ENCODE results near the gene PRODH. TPM values are rescaled to one million over a fixed set of nuclear protein-coding genes. Genes with fewer than 3 reads are reported as not detected.

PRODH gene
- total and polyA plus RNA-seq, 2 experiments from 2014 or later: 10.0 to 67.4 TPM

DNA sequence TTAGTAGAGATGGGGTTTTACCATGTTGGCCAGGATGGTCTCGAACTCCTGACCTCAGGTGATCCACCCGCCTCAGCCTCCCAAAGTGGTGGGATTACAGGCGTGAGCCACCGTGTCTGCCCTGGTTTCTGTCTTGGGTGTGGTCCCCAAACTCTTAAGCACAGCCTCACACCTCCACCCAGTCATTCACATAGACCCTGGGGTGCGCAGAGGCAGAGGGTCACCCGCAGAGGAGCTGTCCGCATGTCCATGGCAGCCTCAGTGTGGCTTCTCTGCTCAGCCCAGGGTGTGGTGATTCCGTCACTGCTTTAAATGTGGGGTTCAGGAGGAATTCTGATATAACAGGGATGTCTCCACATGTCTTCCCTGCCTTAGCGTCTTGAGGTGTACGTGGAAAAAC is 48.5 kb upstream of the PRODH start (continued):
- TF ChIP-seq, protein P1, sequence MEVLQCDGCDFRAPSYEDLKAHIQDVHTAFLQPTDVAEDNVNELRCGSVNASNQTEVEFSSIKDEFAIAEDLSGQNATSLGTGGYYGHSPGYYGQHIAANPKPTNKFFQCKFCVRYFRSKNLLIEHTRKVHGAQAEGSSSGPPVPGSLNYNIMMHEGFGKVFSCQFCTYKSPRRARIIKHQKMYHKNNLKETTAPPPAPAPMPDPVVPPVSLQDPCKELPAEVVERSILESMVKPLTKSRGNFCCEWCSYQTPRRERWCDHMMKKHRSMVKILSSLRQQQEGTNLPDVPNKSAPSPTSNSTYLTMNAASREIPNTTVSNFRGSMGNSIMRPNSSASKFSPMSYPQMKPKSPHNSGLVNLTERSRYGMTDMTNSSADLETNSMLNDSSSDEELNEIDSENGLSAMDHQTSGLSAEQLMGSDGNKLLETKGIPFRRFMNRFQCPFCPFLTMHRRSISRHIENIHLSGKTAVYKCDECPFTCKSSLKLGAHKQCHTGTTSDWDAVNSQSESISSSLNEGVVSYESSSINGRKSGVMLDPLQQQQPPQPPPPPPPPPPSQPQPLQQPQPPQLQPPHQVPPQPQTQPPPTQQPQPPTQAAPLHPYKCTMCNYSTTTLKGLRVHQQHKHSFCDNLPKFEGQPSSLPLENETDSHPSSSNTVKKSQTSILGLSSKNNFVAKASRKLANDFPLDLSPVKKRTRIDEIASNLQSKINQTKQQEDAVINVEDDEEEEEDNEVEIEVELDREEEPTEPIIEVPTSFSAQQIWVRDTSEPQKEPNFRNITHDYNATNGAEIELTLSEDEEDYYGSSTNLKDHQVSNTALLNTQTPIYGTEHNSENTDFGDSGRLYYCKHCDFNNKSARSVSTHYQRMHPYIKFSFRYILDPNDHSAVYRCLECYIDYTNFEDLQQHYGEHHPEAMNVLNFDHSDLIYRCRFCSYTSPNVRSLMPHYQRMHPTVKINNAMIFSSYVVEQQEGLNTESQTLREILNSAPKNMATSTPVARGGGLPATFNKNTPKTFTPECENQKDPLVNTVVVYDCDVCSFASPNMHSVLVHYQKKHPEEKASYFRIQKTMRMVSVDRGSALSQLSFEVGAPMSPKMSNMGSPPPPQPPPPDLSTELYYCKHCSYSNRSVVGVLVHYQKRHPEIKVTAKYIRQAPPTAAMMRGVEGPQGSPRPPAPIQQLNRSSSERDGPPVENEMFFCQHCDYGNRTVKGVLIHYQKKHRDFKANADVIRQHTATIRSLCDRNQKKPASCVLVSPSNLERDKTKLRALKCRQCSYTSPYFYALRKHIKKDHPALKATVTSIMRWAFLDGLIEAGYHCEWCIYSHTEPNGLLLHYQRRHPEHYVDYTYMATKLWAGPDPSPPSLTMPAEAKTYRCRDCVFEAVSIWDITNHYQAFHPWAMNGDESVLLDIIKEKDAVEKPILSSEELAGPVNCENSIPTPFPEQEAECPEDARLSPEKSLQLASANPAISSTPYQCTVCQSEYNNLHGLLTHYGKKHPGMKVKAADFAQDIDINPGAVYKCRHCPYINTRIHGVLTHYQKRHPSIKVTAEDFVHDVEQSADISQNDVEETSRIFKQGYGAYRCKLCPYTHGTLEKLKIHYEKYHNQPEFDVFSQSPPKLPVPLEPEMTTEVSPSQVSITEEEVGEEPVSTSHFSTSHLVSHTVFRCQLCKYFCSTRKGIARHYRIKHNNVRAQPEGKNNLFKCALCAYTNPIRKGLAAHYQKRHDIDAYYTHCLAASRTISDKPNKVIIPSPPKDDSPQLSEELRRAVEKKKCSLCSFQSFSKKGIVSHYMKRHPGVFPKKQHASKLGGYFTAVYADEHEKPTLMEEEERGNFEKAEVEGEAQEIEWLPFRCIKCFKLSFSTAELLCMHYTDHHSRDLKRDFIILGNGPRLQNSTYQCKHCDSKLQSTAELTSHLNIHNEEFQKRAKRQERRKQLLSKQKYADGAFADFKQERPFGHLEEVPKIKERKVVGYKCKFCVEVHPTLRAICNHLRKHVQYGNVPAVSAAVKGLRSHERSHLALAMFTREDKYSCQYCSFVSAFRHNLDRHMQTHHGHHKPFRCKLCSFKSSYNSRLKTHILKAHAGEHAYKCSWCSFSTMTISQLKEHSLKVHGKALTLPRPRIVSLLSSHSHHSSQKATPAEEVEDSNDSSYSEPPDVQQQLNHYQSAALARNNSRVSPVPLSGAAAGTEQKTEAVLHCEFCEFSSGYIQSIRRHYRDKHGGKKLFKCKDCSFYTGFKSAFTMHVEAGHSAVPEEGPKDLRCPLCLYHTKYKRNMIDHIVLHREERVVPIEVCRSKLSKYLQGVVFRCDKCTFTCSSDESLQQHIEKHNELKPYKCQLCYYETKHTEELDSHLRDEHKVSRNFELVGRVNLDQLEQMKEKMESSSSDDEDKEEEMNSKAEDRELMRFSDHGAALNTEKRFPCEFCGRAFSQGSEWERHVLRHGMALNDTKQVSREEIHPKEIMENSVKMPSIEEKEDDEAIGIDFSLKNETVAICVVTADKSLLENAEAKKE (CRISPR knock-in tag; IDR thresholded peaks at IDR 0.05): no peak
- TF ChIP-seq ZNF114 (CRISPR knock-in tag; IDR thresholded peaks at IDR 0.05): no peak

DNA sequence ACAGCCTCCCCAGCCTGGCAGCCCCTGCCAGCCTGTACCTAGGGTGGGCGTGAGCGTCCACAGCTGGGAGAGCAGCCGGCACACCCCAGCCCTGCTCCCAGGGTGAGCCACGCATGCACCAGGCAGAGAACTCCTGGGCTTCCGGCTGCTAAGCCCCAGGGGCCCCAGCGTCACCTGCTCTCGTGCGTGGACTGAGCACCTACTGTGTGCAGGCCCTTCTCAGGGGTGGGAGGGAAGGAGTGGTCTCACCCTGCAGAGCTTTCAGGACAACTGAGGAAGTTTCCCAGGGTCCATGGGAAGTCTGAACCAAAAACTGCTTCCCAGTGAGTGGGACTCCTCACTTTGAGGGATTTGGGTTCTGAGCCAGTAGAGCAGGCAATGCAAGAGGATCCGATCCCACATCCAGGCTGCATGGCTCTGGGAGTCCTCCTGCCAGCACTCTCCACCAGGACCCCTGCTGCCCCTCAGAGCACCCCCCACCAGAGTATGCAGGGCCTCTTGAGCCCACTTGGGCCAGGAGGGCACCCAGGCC is 47.1 kb upstream of the PRODH start:
- no peak for DNase-seq (ENCODE audit: low spot score)
- TF ChIP-seq EZH2phosphoT487 (IDR thresholded peaks at IDR 0.05; ENCODE audit: unreplicated experiment): no peak
- no peak for TF ChIP-seq JUNB (IDR thresholded peaks at IDR 0.05; ENCODE audit: unreplicated experiment)
- TF ChIP-seq, protein P2, sequence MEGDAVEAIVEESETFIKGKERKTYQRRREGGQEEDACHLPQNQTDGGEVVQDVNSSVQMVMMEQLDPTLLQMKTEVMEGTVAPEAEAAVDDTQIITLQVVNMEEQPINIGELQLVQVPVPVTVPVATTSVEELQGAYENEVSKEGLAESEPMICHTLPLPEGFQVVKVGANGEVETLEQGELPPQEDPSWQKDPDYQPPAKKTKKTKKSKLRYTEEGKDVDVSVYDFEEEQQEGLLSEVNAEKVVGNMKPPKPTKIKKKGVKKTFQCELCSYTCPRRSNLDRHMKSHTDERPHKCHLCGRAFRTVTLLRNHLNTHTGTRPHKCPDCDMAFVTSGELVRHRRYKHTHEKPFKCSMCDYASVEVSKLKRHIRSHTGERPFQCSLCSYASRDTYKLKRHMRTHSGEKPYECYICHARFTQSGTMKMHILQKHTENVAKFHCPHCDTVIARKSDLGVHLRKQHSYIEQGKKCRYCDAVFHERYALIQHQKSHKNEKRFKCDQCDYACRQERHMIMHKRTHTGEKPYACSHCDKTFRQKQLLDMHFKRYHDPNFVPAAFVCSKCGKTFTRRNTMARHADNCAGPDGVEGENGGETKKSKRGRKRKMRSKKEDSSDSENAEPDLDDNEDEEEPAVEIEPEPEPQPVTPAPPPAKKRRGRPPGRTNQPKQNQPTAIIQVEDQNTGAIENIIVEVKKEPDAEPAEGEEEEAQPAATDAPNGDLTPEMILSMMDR (conservative IDR thresholded peaks at IDR 0.05; ENCODE audit: low read depth in 2 of 2): no peak
- TF ChIP-seq, protein P1 (CRISPR knock-in tag; IDR thresholded peaks at IDR 0.05): no peak
- no peak for TF ChIP-seq NANOG (IDR thresholded peaks at IDR 0.05; ENCODE audit: borderline replicate concordance)
- TF ChIP-seq STAT1 (IDR thresholded peaks at IDR 0.05; ENCODE audit: unreplicated experiment): no peak
- TF ChIP-seq ZNF331 (CRISPR knock-in tag; IDR thresholded peaks at IDR 0.05; ENCODE audit: low read depth): no peak
- no peak for TF ChIP-seq ZNF114 (CRISPR knock-in tag; IDR thresholded peaks at IDR 0.05)

More for the DNA sequence above, 47.1 kb upstream of the PRODH start:
- no peaks in the 10 kb centered on the region for H3F3A ChIP-seq (replicated peaks; ENCODE audit: low read depth)
- no peaks in the 10 kb centered on the region for H3K4me1 Mint-ChIP-seq
- H3K4me1 ChIP-seq (ENCODE audit: insufficient read depth): no peaks in the 10 kb centered on the region
- no peak overlapping the region for H3K4me3 Mint-ChIP-seq
- H2AFZ ChIP-seq: no peak overlapping the region
- H3K36me3 ChIP-seq (ENCODE audit: insufficient read depth): no peaks in the 10 kb centered on the region
- H3K27ac Mint-ChIP-seq: no peak overlapping the region
- H3K27me3 Mint-ChIP-seq (ENCODE audit: insufficient read depth, low read depth, poor library complexity): peaks cover 10% of the 10 kb centered on the region
- H3K27me3 ChIP-seq (ENCODE audit: insufficient read depth): no peaks in the 10 kb centered on the region
- H3K27ac ChIP-seq (ENCODE audit: low read depth): no peak overlapping the region
- H3K9me2 ChIP-seq (ENCODE audit: insufficient read depth): peaks cover 4% of the 10 kb centered on the region; the same call in 1 of the 2 replicates
- ATAC-seq: no peak; the same call in 2 of the 3 replicates
- no peak overlapping the region for H3K4me2 ChIP-seq
- no peak overlapping the region for H3K4me3 ChIP-seq
- H3K36me3 Mint-ChIP-seq (ENCODE audit: low read depth): peaks cover 12% of the 10 kb centered on the region
- H4K20me1 ChIP-seq (replicated peaks; ENCODE audit: insufficient read depth): no peaks in the 10 kb centered on the region
- H3K79me2 ChIP-seq (replicated peaks; ENCODE audit: insufficient read depth): no peaks in the 10 kb centered on the region
- H3K9me3 Mint-ChIP-seq: peaks cover 19% of the 10 kb centered on the region

All from GM23338 (cell line).